ENCODE data around the gene NEK6.
A peak's percentile ranks its signal among the peaks of the same experiment; 100 is the strongest.

The NEK6 gene

GRCh38 chr9:124299515-124300090, 41.9 kb downstream of the NEK6 start:
- DNase-seq: no peak

- no peak for DNase-seq
These were observed 42.6 kb downstream of the NEK6 start for GRCh38 chr9:124300312-124300711.

DNA sequence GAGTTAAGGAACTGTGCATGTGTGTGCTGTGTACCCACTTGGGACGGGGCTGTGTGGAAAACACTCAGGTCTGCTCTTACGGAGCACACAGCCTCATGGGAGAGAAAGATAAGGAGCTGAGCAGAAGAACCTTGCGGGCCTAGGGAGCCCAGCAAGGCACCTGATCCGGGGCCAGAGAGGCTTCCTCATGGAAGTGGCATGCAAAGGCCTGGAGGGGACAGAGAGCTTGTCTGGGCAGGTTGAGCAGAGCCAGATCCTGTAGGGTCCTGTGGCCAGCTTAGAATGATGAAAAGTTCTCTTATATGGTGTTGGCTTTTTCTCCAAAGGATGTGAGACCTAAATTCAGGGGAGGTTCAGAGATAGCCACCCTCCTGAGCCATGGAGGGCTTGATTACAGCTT, 45.2 kb downstream of the NEK6 start:
- no peak for DNase-seq

DNA sequence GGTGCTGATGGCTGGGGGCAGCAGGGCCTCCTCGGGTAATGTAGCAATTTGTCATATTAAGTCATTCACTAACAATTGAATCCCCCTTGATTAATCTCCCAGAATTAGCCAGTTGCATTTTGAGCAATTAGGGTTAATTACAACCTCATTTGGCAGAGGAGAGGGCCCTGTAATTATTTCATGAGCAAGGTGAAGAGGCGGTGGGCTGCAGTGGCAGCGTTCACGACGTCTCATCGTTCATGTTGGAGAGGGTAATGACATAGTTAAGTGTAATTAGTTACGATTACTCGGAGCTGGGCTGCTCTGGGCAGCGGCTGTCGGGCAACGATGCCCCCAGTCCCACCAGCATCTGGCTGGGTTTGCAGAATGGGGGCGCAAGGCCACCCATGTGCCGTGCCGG, 46.0 kb downstream of the NEK6 start:
- no peak for DNase-seq

- no peak for DNase-seq
These were observed 46.5 kb downstream of the NEK6 start for GRCh38 chr9:124304285-124304684.

DNA sequence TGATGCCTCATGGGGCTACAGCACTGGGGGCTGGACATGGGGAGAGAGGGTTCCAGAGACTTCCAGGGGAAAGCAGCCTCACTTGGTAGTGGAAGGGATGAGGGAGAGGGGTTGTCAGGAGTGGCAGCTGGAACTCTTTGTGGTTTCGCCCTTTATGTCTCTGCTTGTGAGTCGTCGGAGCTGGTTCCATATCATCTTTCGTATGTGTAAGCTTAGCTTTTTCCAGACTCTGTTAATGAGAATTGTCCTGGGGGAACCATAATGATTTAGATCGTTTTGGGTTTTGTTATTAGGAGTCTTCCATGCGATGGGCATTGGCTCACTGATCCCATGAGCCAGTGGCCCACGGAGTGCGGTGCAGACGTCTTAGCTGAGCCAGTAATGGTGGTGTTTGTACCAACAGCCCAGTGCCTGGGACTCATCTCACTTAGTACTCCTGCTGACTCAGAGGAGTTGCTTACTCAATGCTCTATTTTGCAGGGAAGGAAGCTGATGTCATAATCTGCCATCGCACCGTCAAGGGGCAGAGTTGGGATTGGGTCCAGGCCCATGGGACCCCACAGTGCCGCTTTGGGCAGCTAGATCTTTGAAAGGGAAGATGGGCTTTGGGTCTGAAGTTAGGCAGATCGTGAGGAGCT, 48.5 kb downstream of the NEK6 start:
- no peak for DNase-seq

GRCh38 chr9:124307379-124308030, 49.8 kb downstream of the NEK6 start:
- no peak for DNase-seq

DNA sequence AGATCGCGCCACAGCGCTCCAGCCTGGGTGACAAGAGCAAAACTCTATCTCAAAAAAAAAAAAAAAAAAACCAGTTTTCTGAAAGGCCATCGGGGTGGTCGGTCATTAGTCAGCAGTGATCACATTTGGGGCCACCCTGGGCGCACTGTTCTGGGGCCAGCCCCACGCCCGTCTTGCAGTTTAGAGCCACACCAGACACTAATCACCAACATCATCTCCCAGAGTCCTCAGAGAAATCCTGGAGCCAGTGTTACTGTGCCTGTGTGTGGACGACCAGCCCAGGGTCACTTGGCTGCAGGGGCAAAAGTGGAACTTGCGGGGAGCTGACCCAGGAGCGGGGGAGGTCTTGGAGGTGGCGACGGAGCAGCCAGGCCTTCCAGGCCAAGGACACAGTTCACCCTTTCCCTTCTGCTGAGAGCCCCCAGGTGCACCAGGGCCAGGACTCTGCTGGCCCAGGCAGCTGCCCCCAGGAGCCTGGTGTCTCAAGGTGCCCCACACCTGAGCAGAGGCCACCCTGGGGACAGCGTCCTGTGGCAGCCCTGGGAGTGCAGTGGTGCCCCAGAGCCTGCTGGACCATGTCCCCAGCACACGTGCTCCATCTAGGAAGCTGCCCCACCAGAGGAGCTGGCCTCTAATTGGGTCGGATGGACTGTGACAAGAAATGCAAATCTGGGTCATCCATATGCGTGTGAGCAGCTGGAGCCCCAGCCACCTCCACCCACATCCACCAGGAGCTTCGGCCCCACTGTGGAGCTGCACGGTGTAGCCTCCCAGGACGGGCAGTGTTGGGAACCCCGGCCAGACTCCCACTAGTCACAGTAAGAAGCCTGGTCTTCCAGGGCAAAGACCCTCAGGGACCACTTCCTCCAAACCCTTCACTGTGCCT, 51.1 kb downstream of the NEK6 start:
- no peak for DNase-seq

GRCh38 chr9:124309667-124310084, 51.9 kb downstream of the NEK6 start:
- DNase-seq: no peak

- no peak for DNase-seq
These were observed 53.5 kb downstream of the NEK6 start for GRCh38 chr9:124311283-124311682.

GRCh38 chr9:124312290-124313265, 54.8 kb downstream of the NEK6 start:
- no peak for DNase-seq

GRCh38 chr9:124313940-124314339, 56.2 kb downstream of the NEK6 start:
- DNase-seq: no peak

GRCh38 chr9:124315882-124316281, 58.1 kb downstream of the NEK6 start:
- DNase-seq: no peak

GRCh38 chr9:124320062-124320973, 62.6 kb downstream of the NEK6 start:
- DNase-seq: no peak

DNA sequence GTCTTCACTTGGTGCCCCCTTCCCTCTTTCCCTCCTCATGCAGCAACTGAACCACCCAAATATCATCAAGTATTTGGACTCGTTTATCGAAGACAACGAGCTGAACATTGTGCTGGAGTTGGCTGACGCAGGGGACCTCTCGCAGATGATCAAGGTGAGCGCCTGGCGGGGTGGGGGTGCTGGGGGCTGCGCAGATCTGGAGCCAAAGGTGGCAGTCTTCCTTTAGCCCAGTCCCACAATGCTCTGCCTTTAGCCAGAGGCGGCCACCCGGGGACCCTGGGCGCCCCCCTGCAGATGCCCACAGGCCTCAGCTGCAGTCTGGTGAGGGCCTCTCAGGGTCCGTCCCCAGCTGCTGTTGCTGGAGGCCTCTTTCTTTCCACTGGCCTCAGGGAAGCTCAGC, 63.7 kb downstream of the NEK6 start:
- no peak for DNase-seq

GRCh38 chr9:124321935-124322334, 64.2 kb downstream of the NEK6 start:
- DNase-seq: no peak

GRCh38 chr9:124322618-124323432, 65.1 kb downstream of the NEK6 start:
- DNase-seq: peak; percentile 11

DNA sequence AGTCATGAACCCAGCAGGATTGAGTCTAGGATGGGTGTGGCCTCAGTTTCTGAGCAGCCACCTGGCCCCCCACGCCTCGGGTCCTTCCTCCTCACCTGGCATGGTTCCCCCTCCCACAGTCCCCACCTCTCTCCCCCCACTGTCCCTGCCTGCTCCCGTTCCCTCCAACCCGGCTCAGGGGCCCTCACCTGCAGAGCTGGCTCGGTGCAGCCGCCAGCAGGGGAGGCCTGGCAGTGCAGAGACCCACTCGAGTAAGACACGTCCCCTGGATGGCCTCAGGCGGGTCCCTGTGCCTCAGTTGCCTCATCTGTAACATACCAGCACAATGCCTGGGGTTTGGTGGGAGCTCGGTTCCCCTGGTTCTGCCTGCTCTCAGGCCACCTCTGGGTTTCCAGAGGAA, 66.2 kb downstream of the NEK6 start:
- no peak for DNase-seq

- DNase-seq: no peak
These were observed 68.1 kb downstream of the NEK6 start for GRCh38 chr9:124325816-124326215.

GRCh38 chr9:124326378-124326777, 68.6 kb downstream of the NEK6 start:
- DNase-seq: no peak

Measured in GF-D8 (cell line).